A549 (cell line): Measurements from ENCODE around the gene CSTA. TPM values are rescaled to one million over a fixed set of nuclear protein-coding genes. Genes with fewer than 3 reads are reported as not detected.

Experiments used
- ATAC-seq, 2 experiments: fragments of 200-7000 bp in 1 of 2; fragments of >200 bp in 1 of 2; cut with Nextera tagmentation in 1 of 2; cut with Tn5 transposase in 1 of 2; 3 replicates each; pipeline versions ENCODE4 v1.8.0 to v1.9.1; 2018 to 2020; ENCODE audit warnings: mild to moderate bottlenecking in 1 of 2, moderate library complexity in 1 of 2
- CTCF ChIA-PET: fragments of 300-600 bp; sonication (Branson Sonifier 250); formaldehyde crosslinking; extraction: SDS; loops from one replicate; lab custom pipeline; 2021; ENCODE audit warnings: antibody characterized with exemption, inconsistent platforms; lab: Yijun Ruan, JAX
- POLR2A ChIA-PET: fragments of 350-600 bp; formaldehyde crosslinking; extraction: SDS; loops from one replicate; lab custom pipeline; 2021; ENCODE audit warnings: antibody characterized with exemption, inconsistent platforms; lab: Yijun Ruan, JAX
- DNase-seq, 2 experiments: peaks; one replicate each; pipeline versions ENCODE4 v3.0.0 to v3.0.0-alpha.2; 2011 to 2016; ENCODE audit warnings: low read depth in 1 of 2, low spot score in 1 of 2
- FAIRE-seq: peaks from 2 replicates; lab custom pipeline; 2011; peaks lifted over from hg19 to GRCh38; lab: Jason Lieb, UNC
- H3K27ac ChIP-seq, 2 experiments: fragments of >200 bp; sonication (Bioruptor Twin); formaldehyde crosslinking; 3 replicates each; pipeline ENCODE4 v1.5.1; 2016 to 2017
- H3K4me1 ChIP-seq: fragments of >200 bp; sonication (Bioruptor Twin); formaldehyde crosslinking; 3 replicates; pipeline ENCODE4 v1.6.1; 2016
- H3K4me2 ChIP-seq: fragments of >200 bp; sonication (Bioruptor Twin); formaldehyde crosslinking; 3 replicates; pipeline ENCODE4 v1.6.1; 2016
- H3K4me3 ChIP-seq: fragments of >200 bp; sonication (Bioruptor Twin); formaldehyde crosslinking; 3 replicates; pipeline ENCODE4 v1.5.1; 2016
- H3K9me3 ChIP-seq: fragments of >200 bp; sonication (Bioruptor Twin); formaldehyde crosslinking; 3 replicates; pipeline ENCODE4 v1.6.1; 2016
- CBX2 ChIP-seq: fragments of 200-600 bp; sonication (generic); IDR thresholded peaks from 2 replicates; pipeline ENCODE4 v1.6.1; 2016; ENCODE audit warnings: low read depth, mild to moderate bottlenecking, borderline replicate concordance
- CHD2 ChIP-seq: fragments of 150-350 bp; IDR thresholded peaks from 2 replicates; pipeline ENCODE4 v1.6.1; 2014; ENCODE audit warnings: low read length; ENCODE audit not compliant: partially characterized antibody
- E2F6 ChIP-seq: IDR thresholded peaks from 2 replicates; pipeline ENCODE4 v1.6.1; 2012; ENCODE audit warnings: low read depth, borderline replicate concordance
- ELK1 ChIP-seq: fragments of 150-350 bp; IDR thresholded peaks from 2 replicates; pipeline ENCODE4 v1.6.1; 2014; ENCODE audit warnings: low read depth, mild to moderate bottlenecking, low read length
- ESRRA ChIP-seq: fragments of 150-350 bp; IDR thresholded peaks from 2 replicates; pipeline ENCODE4 v1.6.1; 2014; ENCODE audit warnings: mild to moderate bottlenecking, low read length, borderline replicate concordance
- FOSL2 ChIP-seq, 2 experiments: fragments of 450-650 bp in 1 of 2; fragments of >200 bp in 1 of 2; sonication (Bioruptor Twin) in 1 of 2; formaldehyde crosslinking; IDR thresholded peaks; 2 replicates each; pipeline versions ENCODE4 v1.5.0 to v1.6.1; 2016 to 2020; ENCODE audit warnings: mild to moderate bottlenecking in 1 of 2, moderate library complexity in 1 of 2
- MAFK ChIP-seq: fragments of 450-650 bp; IDR thresholded peaks from 2 replicates; pipeline ENCODE4 v1.6.1; 2014; ENCODE audit not compliant: partially characterized antibody
- MAX ChIP-seq: IDR thresholded peaks from 2 replicates; pipeline ENCODE4 v1.6.1; 2012
- MAZ ChIP-seq: fragments of 150-350 bp; IDR thresholded peaks from 2 replicates; pipeline ENCODE4 v1.6.1; 2014; ENCODE audit warnings: antibody characterized with exemption, low read depth, low read length, borderline replicate concordance
- MYC ChIP-seq: IDR thresholded peaks from 2 replicates; pipeline ENCODE4 v1.6.1; 2012; ENCODE audit warnings: mild to moderate bottlenecking, inconsistent platforms, low read length, improper control_type of control experiment, borderline replicate concordance
- NFE2L2 ChIP-seq: fragments of 150-350 bp; conservative IDR thresholded peaks from 2 replicates; pipeline ENCODE4 v1.6.1; 2014; ENCODE audit warnings: low read length
- NR3C1 ChIP-seq: fragments of >200 bp; sonication (Bioruptor Twin); formaldehyde crosslinking; IDR thresholded peaks from 3 replicates; pipeline ENCODE4 v1.6.1; 2017
- PHF8 ChIP-seq: fragments of 200-600 bp; sonication (generic); IDR thresholded peaks from 2 replicates; pipeline ENCODE4 v1.6.1; 2016; ENCODE audit warnings: low read depth, mild to moderate bottlenecking, antibody characterized with exemption, moderate library complexity, borderline replicate concordance
- POLR2A ChIP-seq: IDR thresholded peaks from 2 replicates; pipeline ENCODE4 v1.6.1; 2012; ENCODE audit warnings: mild to moderate bottlenecking, low read length
- RAD21 ChIP-seq, 2 experiments: fragments of >200 bp in 1 of 2; sonication (Bioruptor Twin) in 1 of 2; formaldehyde crosslinking in 1 of 2; IDR thresholded peaks in 1 of 2; conservative IDR thresholded peaks in 1 of 2; 2 replicates in 1 of 2; 3 replicates in 1 of 2; pipeline ENCODE4 v1.6.1; 2012 to 2018; ENCODE audit warnings: inconsistent platforms in 1 of 2
- RCOR1 ChIP-seq: fragments of 150-350 bp; IDR thresholded peaks from 2 replicates; pipeline ENCODE4 v1.6.1; 2014; ENCODE audit warnings: antibody characterized with exemption, low read length, low read depth
- REST ChIP-seq: fragments of 200-600 bp; sonication (generic); IDR thresholded peaks from 2 replicates; pipeline ENCODE4 v1.6.1; 2016; ENCODE audit warnings: antibody characterized with exemption, mild to moderate bottlenecking, moderate library complexity
- SMC3 ChIP-seq: fragments of >200 bp; sonication (Bioruptor Twin); formaldehyde crosslinking; IDR thresholded peaks from 3 replicates; pipeline ENCODE4 v1.6.1; 2018; ENCODE audit warnings: inconsistent platforms
- SREBF2 ChIP-seq: fragments of 450-650 bp; IDR thresholded peaks from 2 replicates; pipeline ENCODE4 v1.6.1; 2014; ENCODE audit warnings: mild to moderate bottlenecking, moderate library complexity
- TFCP2L1 ChIP-seq: fragments of 250-450 bp; sonication (Bioruptor Pico); IDR thresholded peaks from 2 replicates; pipeline ENCODE4 v1.5.0; 2021; ENCODE audit warnings: mild to moderate bottlenecking
- WGBS: methylation state at CpG from one replicate; pipeline ENCODE4 v1.1.6; 2017; ENCODE audit errors: missing lambda C conversion rate; 5-methylcytosine and 5-hydroxymethylcytosine counted together
- polyA plus RNA-seq, 4 experiments: library from polyadenylated mRNA; depleted of rRNA in 3 of 4; stranded (reverse); fragments of >200 nt; fragmentation: RNase III in 1 of 4; extraction: RNeasy Plus Mini Kit Qiagen cat#74134 plus additional on column Dnase treatment in 1 of 4; gene quantifications; 2 replicates in 3 of 4; 3 replicates in 1 of 4; pipeline ENCODE4 v1.2.3, GENCODE V29; 2011 to 2017

Gene CSTA
- polyA plus RNA-seq, 2 of the 4 experiments (the other 2 are of a cell fraction), result 0.41 to 7.8 TPM

GRCh38 chr3:122390665-122391064 is 65.6 kb downstream of the CSTA start:
- no peak overlapping the region for H3K4me3 ChIP-seq
- H3K27ac ChIP-seq, result no peak overlapping the region
- POLR2A ChIA-PET, result interaction anchor here (1.1 kb wide), 1 partner anchor 26 kb away, joined by 3 read pairs; no protein-coding TSS in a partner anchor
- no peak for DNase-seq
- TF ChIP-seq NR3C1 (no peak), ELK1 (no peak), SMC3 (no peak), ESRRA (no peak), TFCP2L1 (no peak), MAZ (no peak), SREBF2 (no peak), E2F6 (no peak), MYC (no peak), CBX2 (no peak), CHD2 (no peak), RAD21 (conservative IDR thresholded peaks at IDR 0.05 in 1 of 2, IDR thresholded peaks at IDR 0.05 in 1 of 2) (no peak), FOSL2 (IDR thresholded peaks at IDR 0.05) (no peak), FOSL2 (CRISPR knock-in tag; IDR thresholded peaks at IDR 0.05) (no peak), REST (no peak), RCOR1 (no peak), MAFK (no peak), MAX (no peak), PHF8 (no peak), NFE2L2 (no peak), POLR2A (no peak)
- CTCF ChIA-PET, result interaction anchor here (1.1 to 1.3 kb wide), 2 partner anchors 21 to 288 kb away, joined by 3 read pairs; no protein-coding TSS in a partner anchor
- WGBS, result 73% methylated on average over 4 of the region's 4 CpGs
- no peak for FAIRE-seq
- no peaks in the 10 kb centered on the region for H3K4me1 ChIP-seq
- no peaks in the 10 kb centered on the region for H3K9me3 ChIP-seq
- no peak for ATAC-seq
- no peak overlapping the region for H3K4me2 ChIP-seq

Other genes with a start within 250 kb of the CSTA start
- gene CASR, start 141.6 kb upstream of the CSTA start, polyA plus RNA-seq (2011; rRNA removed), result not detected in 2 replicates
- not detected in 3 replicates for gene CASR, start 141.6 kb upstream of the CSTA start, polyA plus RNA-seq (2017; fragmentation: RNase III; extraction: RNeasy Plus Mini Kit Qiagen cat#74134 plus additional on column Dnase treatment)
- gene MIX23, start 58.0 kb downstream of the CSTA start, polyA plus RNA-seq (2011; rRNA removed), result 31.3 and 51.6 TPM in 2 replicates
- gene MIX23, start 58.0 kb downstream of the CSTA start, polyA plus RNA-seq (2017; fragmentation: RNase III; extraction: RNeasy Plus Mini Kit Qiagen cat#74134 plus additional on column Dnase treatment), result 48.1 to 62.5 TPM (median 54.1 TPM) in 3 replicates
- 61.1 and 64.8 TPM in 2 replicates for gene FAM162A, start 58.9 kb downstream of the CSTA start, polyA plus RNA-seq (2011; rRNA removed)
- gene FAM162A, start 58.9 kb downstream of the CSTA start, polyA plus RNA-seq (2017; fragmentation: RNase III; extraction: RNeasy Plus Mini Kit Qiagen cat#74134 plus additional on column Dnase treatment), result 40.7 to 43.5 TPM (median 41.8 TPM) in 3 replicates
- 9.0 and 10.2 TPM in 2 replicates for gene WDR5B, start 90.8 kb downstream of the CSTA start, polyA plus RNA-seq (2011; rRNA removed)
- 5.1 to 5.9 TPM (median 5.9 TPM) in 3 replicates for gene WDR5B, start 90.8 kb downstream of the CSTA start, polyA plus RNA-seq (2017; fragmentation: RNase III; extraction: RNeasy Plus Mini Kit Qiagen cat#74134 plus additional on column Dnase treatment)
- gene KPNA1, start 189.7 kb downstream of the CSTA start, polyA plus RNA-seq (2011; rRNA removed), result 81.8 and 86.6 TPM in 2 replicates
- gene KPNA1, start 189.7 kb downstream of the CSTA start, polyA plus RNA-seq (2017; fragmentation: RNase III; extraction: RNeasy Plus Mini Kit Qiagen cat#74134 plus additional on column Dnase treatment), result 48.1 to 50.7 TPM (median 48.9 TPM) in 3 replicates
- gene PARP9, start 239.1 kb downstream of the CSTA start, polyA plus RNA-seq (2011; rRNA removed), result 11.7 and 12.6 TPM in 2 replicates
- gene PARP9, start 239.1 kb downstream of the CSTA start, polyA plus RNA-seq (2017; fragmentation: RNase III; extraction: RNeasy Plus Mini Kit Qiagen cat#74134 plus additional on column Dnase treatment), result 4.5 to 7.0 TPM (median 5.1 TPM) in 3 replicates
- gene DTX3L, start 239.1 kb downstream of the CSTA start, polyA plus RNA-seq (2011; rRNA removed), result 4.2 and 6.9 TPM in 2 replicates
- 5.3 to 6.8 TPM (median 5.7 TPM) in 3 replicates for gene DTX3L, start 239.1 kb downstream of the CSTA start, polyA plus RNA-seq (2017; fragmentation: RNase III; extraction: RNeasy Plus Mini Kit Qiagen cat#74134 plus additional on column Dnase treatment)